MM.1S (cell line): ENCODE results near the gene CTAG2.
"Not testable (repeated sequence)": the region's sequence is repeated elsewhere in the genome, so short reads cannot be mapped to it uniquely, and the experiment has no call there.

ENCODE experiments used
- DNase-seq: peaks from one replicate; pipeline ENCODE4 v3.0.0-alpha.2; 2015
- H2AFZ ChIP-seq: fragments of 300-600 bp; sonication (generic); 2 replicates; pipeline ENCODE4 v1.6.0; 2016; ENCODE audit warnings: antibody characterized with exemption, low read length
- H3F3A ChIP-seq: fragments of 300-600 bp; sonication (generic); 2 replicates; pipeline ENCODE4 v1.6.1; 2016; ENCODE audit warnings: mild to moderate bottlenecking, antibody characterized with exemption, low read length, moderate library complexity, mixed read lengths; ENCODE audit not compliant: insufficient read depth
- H3K27ac ChIP-seq: fragments of 300-600 bp; sonication (generic); 2 replicates; pipeline ENCODE4 v1.5.1; 2016; ENCODE audit warnings: mild to moderate bottlenecking, low read length
- H3K27me3 ChIP-seq: fragments of 300-600 bp; sonication (generic); replicated peaks from 2 replicates; pipeline ENCODE4 v1.6.0; 2016; ENCODE audit warnings: low read length; ENCODE audit not compliant: insufficient read depth
- H3K36me3 ChIP-seq: fragments of 300-600 bp; sonication (generic); replicated peaks from 2 replicates; pipeline ENCODE4 v1.6.1; 2016; ENCODE audit warnings: mild to moderate bottlenecking, low read length, mixed read lengths; ENCODE audit not compliant: insufficient read depth
- H3K4me1 ChIP-seq: fragments of 300-600 bp; sonication (generic); 2 replicates; pipeline ENCODE4 v1.6.1; 2016; ENCODE audit warnings: low read length, mixed read lengths
- H3K4me2 ChIP-seq: fragments of 300-600 bp; sonication (generic); 2 replicates; pipeline ENCODE4 v1.6.0; 2016; ENCODE audit warnings: low read depth, low read length
- H3K4me3 ChIP-seq: fragments of 300-600 bp; sonication (generic); 2 replicates; pipeline ENCODE4 v1.5.1; 2016; ENCODE audit warnings: low read length, mixed read lengths
- H3K79me2 ChIP-seq: fragments of 300-600 bp; sonication (generic); 2 replicates; pipeline ENCODE4 v1.6.1; 2016; ENCODE audit warnings: mixed run types, low read length, mixed read lengths
- H3K9ac ChIP-seq: fragments of 300-600 bp; sonication (generic); 2 replicates; pipeline ENCODE4 v1.6.1; 2016; ENCODE audit warnings: low read length, mixed read lengths
- H3K9me2 ChIP-seq: fragments of 300-600 bp; sonication (generic); replicated peaks from 2 replicates; pipeline ENCODE4 v1.6.1; 2016; ENCODE audit warnings: mild to moderate bottlenecking, low read length, mixed read lengths; ENCODE audit not compliant: insufficient read depth
- H3K9me3 ChIP-seq: fragments of 300-600 bp; sonication (generic); replicated peaks from 2 replicates; pipeline ENCODE4 v1.6.1; 2016; ENCODE audit warnings: mild to moderate bottlenecking, low read length, mixed read lengths; ENCODE audit not compliant: insufficient read depth
- H4K20me1 ChIP-seq: fragments of 300-600 bp; sonication (generic); 2 replicates; pipeline ENCODE4 v1.6.1; 2016; ENCODE audit warnings: mild to moderate bottlenecking, low read length, moderate library complexity, mixed read lengths; ENCODE audit not compliant: insufficient read depth
- CTCF ChIP-seq: fragments of 300-600 bp; sonication (generic); IDR thresholded peaks from 2 replicates; pipeline ENCODE4 v1.5.1; 2016; ENCODE audit warnings: antibody characterized with exemption, low read length, mixed read lengths
- EZH2 ChIP-seq: fragments of 300-600 bp; sonication (generic); optimal IDR thresholded peaks from 2 replicates; pipeline ENCODE3; 2017; ENCODE audit warnings: low read depth, mild to moderate bottlenecking, antibody characterized with exemption, low read length, mixed read lengths
- EZH2phosphoT487 ChIP-seq: fragments of 300-600 bp; sonication (generic); IDR thresholded peaks from 2 replicates; pipeline ENCODE4 v1.6.1; 2018; ENCODE audit warnings: antibody characterized with exemption, low read length

CTAG2 gene

GRCh38 chrX:154652311-154653047, 900 bp downstream of the CTAG2 start:
- H3F3A ChIP-seq, result no peaks in the 10 kb centered on the region
- H3K9me2 ChIP-seq, result no peaks in the 10 kb centered on the region
- H3K4me2 ChIP-seq, result no peak overlapping the region
- H2AFZ ChIP-seq, result no peak overlapping the region
- no peaks in the 10 kb centered on the region for H3K36me3 ChIP-seq
- no peaks in the 10 kb centered on the region for H4K20me1 ChIP-seq
- no peaks in the 10 kb centered on the region for H3K9me3 ChIP-seq
- no peak overlapping the region for H3K27ac ChIP-seq
- no peaks in the 10 kb centered on the region for H3K79me2 ChIP-seq
- H3K9ac ChIP-seq, result no peak overlapping the region
- no peak for DNase-seq
- H3K4me1 ChIP-seq, result no peaks in the 10 kb centered on the region
- TF ChIP-seq EZH2phosphoT487 (no peak), EZH2 (no peak), CTCF (no peak)
- H3K27me3 ChIP-seq, result 0 out of 2 replicates have a peak, but pooled peaks cover 3% of the 10 kb centered on the region
- H3K4me3 ChIP-seq, result no peak overlapping the region

GRCh38 chrX:154650221-154650510, 3.2 kb downstream of the CTAG2 start:
- no peak overlapping the region for H3K9ac ChIP-seq
- no peaks in the 10 kb centered on the region for H4K20me1 ChIP-seq
- H3K4me3 ChIP-seq, result no peak overlapping the region
- TF ChIP-seq EZH2 (no peak), CTCF (no peak), EZH2phosphoT487 (no peak)
- no peak overlapping the region for H2AFZ ChIP-seq
- no peaks in the 10 kb centered on the region for H3K9me2 ChIP-seq
- no peaks in the 10 kb centered on the region for H3K79me2 ChIP-seq
- no peaks in the 10 kb centered on the region for H3K4me1 ChIP-seq
- no peaks in the 10 kb centered on the region for H3K9me3 ChIP-seq
- no peaks in the 10 kb centered on the region for H3F3A ChIP-seq
- H3K36me3 ChIP-seq, result no peaks in the 10 kb centered on the region
- no peak overlapping the region for H3K27ac ChIP-seq
- no peak overlapping the region for H3K4me2 ChIP-seq
- DNase-seq, result no peak
- 0 out of 2 replicates have a peak, but pooled peaks cover 3% of the 10 kb centered on the region for H3K27me3 ChIP-seq

GRCh38 chrX:154649503-154650220, 3.7 kb downstream of the CTAG2 start:
- no peaks in the 10 kb centered on the region for H4K20me1 ChIP-seq
- no peak overlapping the region for H3K9ac ChIP-seq
- H3K27ac ChIP-seq, result no peak overlapping the region
- TF ChIP-seq EZH2phosphoT487, result no peak
- H2AFZ ChIP-seq, result no peak overlapping the region
- no peaks in the 10 kb centered on the region for H3F3A ChIP-seq
- 0 out of 2 replicates have a peak, but pooled peaks cover 3% of the 10 kb centered on the region for H3K27me3 ChIP-seq
- no peaks in the 10 kb centered on the region for H3K79me2 ChIP-seq
- no peak for DNase-seq
- H3K9me2 ChIP-seq, result no peaks in the 10 kb centered on the region
- H3K9me3 ChIP-seq, result no peaks in the 10 kb centered on the region
- no peak overlapping the region for H3K4me2 ChIP-seq
- H3K36me3 ChIP-seq, result no peaks in the 10 kb centered on the region
- no peak overlapping the region for H3K4me3 ChIP-seq
- no peaks in the 10 kb centered on the region for H3K4me1 ChIP-seq

- DNase-seq, result no peak
- Histone ChIP-seq H2AFZ (no peak overlapping the region), H3K9me3 (no peaks in the 10 kb centered on the region), H3K4me1 (no peaks in the 10 kb centered on the region), H3K9me2 (no peaks in the 10 kb centered on the region), H3K4me3 (no peak overlapping the region), H3K9ac (no peak overlapping the region), H3K27ac (no peak overlapping the region), H3K27me3 (0 out of 2 replicates have a peak, but pooled peaks cover 3% of the 10 kb centered on the region), H4K20me1 (no peaks in the 10 kb centered on the region), H3K4me2 (no peak overlapping the region), H3F3A (no peaks in the 10 kb centered on the region), H3K79me2 (no peaks in the 10 kb centered on the region), H3K36me3 (no peaks in the 10 kb centered on the region)
- TF ChIP-seq EZH2phosphoT487, result no peak
- no peak for TF ChIP-seq EZH2
- no peak for TF ChIP-seq CTCF
Measured at GRCh38 chrX:154648931-154649330, 4.4 kb downstream of the CTAG2 start.

- H3K36me3 ChIP-seq, H3K9me3 ChIP-seq, DNase-seq, H3K79me2 ChIP-seq, H3K4me1 ChIP-seq, H3K9me2 ChIP-seq, H4K20me1 ChIP-seq, H2AFZ ChIP-seq, H3K27ac ChIP-seq, H3K4me2 ChIP-seq, H3K9ac ChIP-seq, H3F3A ChIP-seq, H3K27me3 ChIP-seq, H3K4me3 ChIP-seq: not testable (repeated sequence)
Measured at GRCh38 chrX:154645745-154646378, 7.5 kb downstream of the CTAG2 start.
